ENCODE measurements around the gene JARID2.

Gene JARID2

GRCh38 chr6:15339081-15339480 is 93.2 kb downstream of the JARID2 start:
- no peak for DNase-seq

GRCh38 chr6:15340105-15340601 is 94.3 kb downstream of the JARID2 start:
- no peak for DNase-seq

DNA sequence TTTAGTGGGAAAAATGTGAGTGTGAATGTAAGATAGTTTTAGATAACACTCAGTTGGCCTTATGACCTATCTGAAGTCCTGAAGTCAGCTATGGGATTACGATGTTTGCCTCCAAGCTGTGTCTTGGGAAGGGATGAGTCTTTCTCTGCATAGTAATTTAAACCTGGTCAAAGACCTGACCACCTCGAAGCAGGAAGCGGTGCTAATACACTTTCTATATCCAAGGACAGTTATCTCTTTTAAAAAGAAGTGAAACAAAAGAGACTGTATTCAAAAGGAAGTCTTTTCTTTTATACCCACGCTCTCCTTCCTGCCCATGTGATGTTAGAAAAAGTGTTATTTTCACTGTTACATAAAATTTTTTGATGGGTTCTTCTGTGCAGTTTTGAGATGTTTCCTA is 94.9 kb downstream of the JARID2 start:
- DNase-seq: no peak

GRCh38 chr6:15341311-15342001 is 95.6 kb downstream of the JARID2 start:
- DNase-seq: no peak

DNA sequence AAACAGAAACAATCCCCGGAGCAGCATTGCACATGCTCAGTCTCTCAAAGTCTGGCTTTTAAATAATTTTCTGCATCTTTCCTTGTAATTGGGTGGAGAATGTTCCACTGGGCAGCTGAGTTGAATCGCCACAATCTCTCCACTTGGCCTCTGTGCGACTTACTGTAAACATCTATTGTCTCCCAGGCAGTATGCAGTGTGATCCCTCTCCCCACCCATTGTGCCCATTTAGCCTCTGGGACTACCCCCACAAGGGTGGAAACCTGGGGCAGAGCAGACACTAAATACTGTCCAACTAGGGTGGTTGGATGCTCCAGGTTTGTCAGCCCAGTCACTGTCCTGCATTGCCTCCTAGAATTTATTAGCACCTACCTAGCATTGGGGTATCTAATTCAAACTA is 96.2 kb downstream of the JARID2 start:
- no peak for DNase-seq

GRCh38 chr6:15343490-15344191 is 97.8 kb downstream of the JARID2 start:
- DNase-seq: no peak

DNA sequence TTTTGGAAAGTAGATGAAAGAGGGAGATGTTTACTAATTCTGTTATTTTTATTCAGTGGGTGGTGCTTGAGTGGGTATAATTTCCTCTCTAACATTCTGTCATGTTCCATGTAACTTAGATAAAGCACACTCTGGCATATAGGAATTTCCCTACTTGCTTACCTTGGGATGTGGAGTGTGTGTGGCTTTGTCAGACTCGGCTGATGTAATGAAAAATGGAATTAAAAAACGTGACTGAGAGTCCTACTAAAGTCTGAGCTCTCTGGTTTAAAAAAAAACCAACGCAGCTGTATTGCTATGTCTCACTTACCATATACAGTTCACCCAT is 98.3 kb downstream of the JARID2 start:
- DNase-seq: no peak

- no peak for DNase-seq
Observed at GRCh38 chr6:15344831-15345230, 99.0 kb downstream of the JARID2 start.

GRCh38 chr6:15346315-15346714 is 100.4 kb downstream of the JARID2 start:
- no peak for DNase-seq

GRCh38 chr6:15348528-15348927 is 102.7 kb downstream of the JARID2 start:
- DNase-seq: no peak

- peak; percentile 54 for DNase-seq
Observed at GRCh38 chr6:15349379-15349778, 103.5 kb downstream of the JARID2 start.

DNA sequence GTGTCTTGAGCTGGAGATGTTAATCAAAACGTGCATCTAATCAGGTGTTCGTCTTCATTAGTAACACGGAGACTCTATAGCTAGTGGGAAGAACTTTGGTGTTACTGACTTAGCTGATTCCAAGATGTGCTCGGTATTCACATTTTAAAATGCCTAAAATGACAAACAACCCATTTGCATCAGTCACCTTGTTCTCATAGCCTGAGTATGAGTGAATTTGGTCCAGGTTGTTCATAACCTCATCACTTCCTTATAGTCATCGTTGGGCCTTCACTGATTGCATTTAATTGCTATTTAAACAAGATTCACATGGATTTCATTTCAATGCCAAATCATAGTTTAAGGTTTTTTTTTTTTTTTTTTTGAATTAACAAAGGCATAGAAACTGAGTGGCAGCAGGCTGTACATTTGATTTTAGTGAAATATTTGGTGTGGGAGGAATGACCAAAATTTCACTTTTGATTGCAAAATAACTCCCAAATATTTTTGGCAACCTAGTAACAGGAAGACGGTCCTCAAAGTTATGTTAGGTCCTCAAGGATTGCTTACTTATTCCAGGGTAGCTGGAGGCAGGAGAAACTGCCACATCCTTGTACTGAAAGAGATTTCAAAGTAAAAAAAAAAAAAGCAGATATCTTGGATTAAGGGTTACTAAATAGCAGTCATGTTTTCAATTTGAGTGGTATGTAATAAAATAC is 104.7 kb downstream of the JARID2 start:
- peak; percentile 35 for DNase-seq

DNA sequence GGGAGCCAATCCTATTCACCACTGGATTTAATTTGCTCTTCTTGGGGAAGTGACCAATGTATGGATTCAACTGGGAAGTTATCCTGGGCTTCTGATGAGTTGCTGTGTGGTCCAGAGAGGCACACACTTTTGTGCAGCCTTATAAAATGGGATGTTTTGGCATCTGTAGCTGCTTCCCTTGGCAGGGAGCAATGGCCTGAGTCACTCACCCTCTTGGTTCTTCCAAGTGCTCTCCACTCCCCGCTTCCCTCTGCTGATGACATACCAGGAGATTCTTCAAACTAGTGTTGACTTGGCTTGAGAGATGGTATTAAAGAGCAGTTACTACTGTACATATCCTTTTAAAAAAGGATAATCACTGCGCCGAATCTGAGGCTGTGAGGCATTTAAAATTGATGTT is 105.8 kb downstream of the JARID2 start:
- DNase-seq: peak; percentile 91

DNA sequence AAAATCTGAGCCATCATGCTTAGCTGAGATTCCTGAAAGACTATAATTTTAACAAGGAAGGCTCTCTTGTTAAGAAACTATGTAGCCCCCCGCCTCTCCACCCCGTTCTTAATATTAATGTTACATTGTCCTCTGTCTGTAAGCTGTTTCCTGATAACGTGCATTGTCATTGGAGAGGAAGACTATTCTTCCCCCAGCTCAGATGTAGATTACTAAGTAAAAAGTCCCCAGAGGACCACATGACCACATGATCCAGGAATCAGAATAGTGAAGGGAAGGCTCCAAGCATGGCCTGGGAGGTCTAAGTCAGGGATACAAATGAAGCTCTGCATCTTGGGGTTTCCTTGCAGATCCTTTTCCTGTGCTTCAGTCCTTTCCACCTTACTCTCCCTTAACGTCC is 106.4 kb downstream of the JARID2 start:
- no peak for DNase-seq

DNA sequence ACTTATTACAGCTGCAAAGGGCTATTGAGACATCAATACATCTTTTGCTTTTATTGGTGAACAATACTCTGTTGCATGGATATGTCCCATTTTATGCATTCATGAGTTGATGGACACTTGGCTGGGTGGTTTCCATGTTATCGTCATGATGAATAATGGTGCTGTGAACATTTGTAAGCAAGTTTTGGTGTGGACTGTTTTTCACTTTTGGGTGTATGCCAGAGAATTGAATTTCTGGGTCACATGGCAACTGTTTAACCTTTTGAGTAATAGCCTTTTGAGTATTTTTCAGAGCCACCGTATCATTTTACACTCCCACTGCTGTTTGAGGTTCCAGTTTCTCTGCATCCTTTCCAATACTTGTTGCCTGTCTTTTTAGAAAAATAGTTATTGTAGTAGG is 107.0 kb downstream of the JARID2 start:
- DNase-seq: no peak

- peak; percentile 20 for DNase-seq
Observed at GRCh38 chr6:15355683-15356099, 109.8 kb downstream of the JARID2 start.

DNA sequence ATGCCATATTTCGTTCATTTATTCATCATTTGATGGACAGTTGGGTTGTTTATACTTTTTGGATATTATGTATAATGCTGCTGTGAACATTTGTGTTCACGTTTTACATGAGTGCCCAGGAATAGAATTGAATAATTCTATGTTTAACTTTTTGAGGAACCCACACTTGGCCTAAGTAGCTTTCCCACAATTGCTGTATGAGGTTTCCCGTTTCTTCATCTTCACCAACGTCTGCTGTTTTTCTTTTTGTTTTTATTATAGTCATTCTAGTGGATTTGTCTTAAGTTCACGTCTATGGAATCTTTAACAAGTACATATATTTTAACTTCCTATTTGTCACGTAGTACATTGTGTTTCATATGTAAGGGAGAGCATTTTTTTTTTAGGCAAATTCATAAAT is 110.3 kb downstream of the JARID2 start:
- DNase-seq: no peak

DNA sequence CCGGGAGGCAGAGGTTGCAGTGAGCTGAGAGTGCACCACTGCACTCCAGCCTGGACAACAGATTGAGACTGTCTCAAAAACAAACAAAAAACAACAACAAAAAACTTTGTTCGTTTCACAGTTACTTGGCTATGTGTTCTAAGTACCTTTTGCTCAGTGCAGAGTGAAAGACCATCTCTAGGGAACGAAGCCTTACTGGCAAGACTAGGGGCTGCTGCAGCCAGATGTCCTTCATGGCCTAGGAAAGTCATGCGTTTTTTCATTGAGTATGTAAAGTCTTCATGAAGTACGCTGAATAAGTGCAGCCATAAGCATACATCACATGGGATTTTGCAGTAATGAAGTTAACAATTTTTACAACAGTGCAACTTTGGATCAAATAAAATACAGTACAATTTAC is 111.1 kb downstream of the JARID2 start:
- no peak for DNase-seq

GRCh38 chr6:15357782-15358181 is 111.9 kb downstream of the JARID2 start:
- no peak for DNase-seq

DNA sequence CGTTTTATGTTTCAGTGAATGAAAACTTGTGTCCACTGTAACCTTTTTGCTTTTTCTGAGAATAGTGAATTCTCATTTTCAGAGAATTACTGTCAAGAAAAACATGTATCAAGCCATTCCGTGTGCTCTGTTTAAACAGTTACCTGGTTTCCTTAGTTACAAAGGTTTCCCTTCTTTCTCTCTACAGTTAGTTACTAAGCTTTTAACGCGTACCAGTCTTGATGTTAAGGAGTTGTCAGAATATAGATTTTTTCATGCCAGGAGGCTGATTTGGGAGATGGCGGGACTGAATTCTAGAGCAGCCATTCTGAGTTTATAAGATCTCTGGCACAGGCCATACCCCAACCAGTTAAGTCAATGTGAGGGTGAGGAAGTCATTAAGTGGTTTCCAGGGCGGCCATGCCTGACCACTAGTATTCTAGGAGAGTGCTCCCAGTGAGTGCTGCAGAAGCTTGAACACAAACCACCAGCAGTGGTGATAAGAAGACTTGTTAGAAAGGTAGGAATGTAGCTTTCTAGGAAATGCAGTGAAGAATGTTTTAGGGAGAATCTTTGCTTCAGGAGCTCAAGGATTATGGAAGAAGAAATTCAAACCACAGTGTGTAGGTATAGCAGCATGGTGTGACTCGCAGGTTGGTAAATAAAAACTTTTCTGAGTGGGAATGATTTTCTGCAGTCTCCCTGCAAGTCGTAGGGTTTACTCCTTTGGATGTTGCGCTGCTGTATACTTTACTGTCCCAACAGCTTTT is 112.9 kb downstream of the JARID2 start:
- peak; percentile 34 for DNase-seq

DNA sequence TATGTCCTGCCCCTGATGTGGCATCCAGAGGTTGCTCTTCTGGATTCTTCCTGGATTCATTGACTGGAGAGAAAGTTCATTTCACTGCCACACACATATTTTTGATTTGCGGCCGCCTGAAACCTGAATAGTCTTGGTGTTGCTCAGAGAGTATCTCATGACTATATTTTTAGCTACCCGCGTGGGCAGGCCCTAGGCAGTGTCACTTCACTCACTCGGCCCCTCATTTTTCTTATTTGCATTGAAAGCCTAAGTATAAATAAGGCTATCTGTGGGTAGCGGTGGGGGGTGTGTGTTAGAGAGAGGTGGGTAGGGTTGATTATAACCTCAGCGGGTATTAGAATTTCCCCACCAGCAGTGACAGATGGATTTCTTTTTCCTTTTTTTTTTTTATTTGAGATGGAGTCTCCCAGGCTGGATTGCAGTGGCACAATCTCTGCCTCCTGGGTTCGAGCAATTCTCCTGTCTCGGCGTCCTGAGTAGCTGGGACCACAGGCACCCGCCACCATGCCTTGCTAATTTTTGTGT is 113.5 kb downstream of the JARID2 start:
- no peak for DNase-seq

GRCh38 chr6:15360300-15360699 is 114.4 kb downstream of the JARID2 start:
- DNase-seq: no peak

GRCh38 chr6:15361197-15361596 is 115.3 kb downstream of the JARID2 start:
- no peak for DNase-seq

Measured in fibroblast of skin of right biceps (primary cell).